OCI-LY7 (cell line): ENCODE data around the gene HTT-AS. TPM values are rescaled to one million over a fixed set of nuclear protein-coding genes. Genes with fewer than 3 reads are reported as not detected.

Experiments
- BruUV-seq: library from RNA; stranded (reverse); fragments of 400-500 nt; replicated peaks from 2 replicates; lab custom pipeline; 2021; lab: Mats Ljungman, UMichigan
- CTCF ChIA-PET: fragments of 300-600 bp; sonication (Branson Sonifier 250); formaldehyde crosslinking; loops from one replicate; lab custom pipeline; 2022; ENCODE audit warnings: antibody characterized with exemption; ENCODE audit not compliant: unreplicated experiment; lab: Charles Lee
- POLR2A ChIA-PET: fragments of 300-600 bp; sonication (Branson Sonifier 250); formaldehyde crosslinking; loops from one replicate; lab custom pipeline; 2022; ENCODE audit warnings: antibody characterized with exemption; lab: Charles Lee
- DNase-seq: peaks from one replicate; pipeline ENCODE4 v3.0.0-alpha.2; 2015; ENCODE audit warnings: low spot score
- H2AFZ ChIP-seq: fragments of 200-600 bp; sonication (generic), shearing (Covaris generic); 2 replicates; pipeline ENCODE4 v1.6.1; 2014; ENCODE audit warnings: mild to moderate bottlenecking, antibody characterized with exemption, low read length, moderate library complexity
- H3K27ac ChIP-seq: fragments of 200-600 bp; sonication (generic); 2 replicates; pipeline ENCODE4 v1.5.1; 2014; ENCODE audit warnings: mixed run types, low read depth, mild to moderate bottlenecking, moderate library complexity, low read length, inconsistent platforms; ENCODE audit not compliant: poor library complexity, severe bottlenecking
- H3K36me3 ChIP-seq: fragments of 200-600 bp; sonication (generic); 2 replicates; pipeline ENCODE4 v1.6.1; 2014; ENCODE audit warnings: mild to moderate bottlenecking, antibody characterized with exemption, low read length, moderate library complexity, mixed read lengths; ENCODE audit not compliant: insufficient read depth
- H3K4me1 ChIP-seq: fragments of 200-600 bp; sonication (generic); 2 replicates; pipeline ENCODE4 v1.5.1; 2014; ENCODE audit warnings: mild to moderate bottlenecking, low read length; ENCODE audit not compliant: insufficient read depth, poor library complexity, severe bottlenecking
- H3K4me2 ChIP-seq: fragments of 200-600 bp; sonication (generic); 2 replicates; pipeline ENCODE4 v1.6.1; 2014; ENCODE audit warnings: mild to moderate bottlenecking, low read length
- H3K4me3 ChIP-seq: fragments of 200-600 bp; sonication (generic); 2 replicates; pipeline ENCODE4 v1.5.1; 2014; ENCODE audit warnings: mild to moderate bottlenecking, low read depth, low read length; ENCODE audit not compliant: poor library complexity, severe bottlenecking
- H3K79me2 ChIP-seq: fragments of 200-600 bp; sonication (generic); 2 replicates; pipeline ENCODE4 v1.6.1; 2016; ENCODE audit warnings: low read depth, mild to moderate bottlenecking, low read length, moderate library complexity, mixed read lengths; ENCODE audit not compliant: insufficient read depth
- H3K9me2 ChIP-seq: fragments of 200-600 bp; sonication (generic); 2 replicates; pipeline ENCODE4 v1.6.1; 2016; ENCODE audit warnings: mild to moderate bottlenecking, low read length, mixed read lengths; ENCODE audit not compliant: insufficient read depth
- H3K9me3 ChIP-seq: fragments of 200-600 bp; sonication (generic); 2 replicates; pipeline ENCODE4 v1.6.1; 2014; ENCODE audit warnings: mild to moderate bottlenecking, mixed run types, low read length, mixed read lengths
- H4K20me1 ChIP-seq: fragments of 200-600 bp; sonication (generic); 2 replicates; pipeline ENCODE4 v1.6.1; 2014; ENCODE audit warnings: mild to moderate bottlenecking, antibody characterized with exemption, low read length, moderate library complexity, mixed read lengths; ENCODE audit not compliant: insufficient read depth
- CTCF ChIP-seq: fragments of 200-600 bp; sonication (generic); conservative IDR thresholded peaks from 2 replicates; pipeline ENCODE4 v1.5.1; 2014; ENCODE audit warnings: mild to moderate bottlenecking, antibody characterized with exemption, low read length, moderate library complexity, mixed read lengths
- EZH2phosphoT487 ChIP-seq: fragments of 200-600 bp; sonication (generic); IDR thresholded peaks from 2 replicates; pipeline ENCODE4 v1.6.1; 2018; ENCODE audit warnings: low read depth, borderline replicate concordance, mild to moderate bottlenecking, mixed run types, antibody characterized with exemption, low read length, moderate library complexity, mixed read lengths
- intact Hi-C: fragments of 100-400 bp; cut with micrococcal nuclease; formaldehyde crosslinking; loops from one replicate; pipeline ENCODE4 v1.10.0; 2022; ENCODE audit not compliant: unreplicated experiment
- total RNA-seq, 2 experiments: library from RNA; depleted of rRNA in 1 of 2; stranded (reverse); fragments of >200 nt in 1 of 2; shearing (Covaris generic) in 1 of 2; gene quantifications; 2 replicates each; pipeline ENCODE4 v1.2.3, GENCODE V29; 2014 to 2022

The HTT-AS gene
- total RNA-seq, 2 experiments from 2014 or later = not detected

GRCh38 chr4:3017504-3017903, 56.8 kb downstream of the HTT-AS start:
- Histone ChIP-seq H3K27ac (no peak overlapping the region), H3K4me3 (no peak overlapping the region), H3K9me2 (no peaks in the 10 kb centered on the region), H3K9me3 (no peaks in the 10 kb centered on the region), H2AFZ (no peak overlapping the region), H4K20me1 (no peaks in the 10 kb centered on the region), H3K79me2 (no peaks in the 10 kb centered on the region), H3K4me1 (peaks cover 10% of the 10 kb centered on the region), H3K4me2 (no peak overlapping the region), H3K36me3 (no peaks in the 10 kb centered on the region)
- TF ChIP-seq CTCF = no peak
- TF ChIP-seq EZH2phosphoT487 = no peak
- DNase-seq = no peak
- ChIA-PET CTCF (no interaction called here), POLR2A (no interaction called here)
- intact Hi-C loops = no loop called here
- no TSS peak for BruUV-seq

- ChIA-PET CTCF (no interaction called here), POLR2A (no interaction called here)
- intact Hi-C loops = no loop called here
- H3K4me3 ChIP-seq = no peak overlapping the region
- no peak overlapping the region for H3K27ac ChIP-seq
- H3K4me2 ChIP-seq = no peak overlapping the region
- no peaks in the 10 kb centered on the region for H3K9me3 ChIP-seq
- no peaks in the 10 kb centered on the region for H4K20me1 ChIP-seq
- H3K79me2 ChIP-seq = no peaks in the 10 kb centered on the region
- DNase-seq = no peak
- TF ChIP-seq CTCF (no peak), EZH2phosphoT487 (no peak)
- H3K36me3 ChIP-seq = no peaks in the 10 kb centered on the region
- peaks cover 10% of the 10 kb centered on the region for H3K4me1 ChIP-seq
- no peaks in the 10 kb centered on the region for H3K9me2 ChIP-seq
- H2AFZ ChIP-seq = no peak overlapping the region
- BruUV-seq = no TSS peak
These were observed 57.4 kb downstream of the HTT-AS start for GRCh38 chr4:3016961-3017360.

- ChIA-PET POLR2A (interaction anchor here (0.6 to 1.2 kb wide), 4 partner anchors 62 to 557 kb away, joined by 3 to 4 read pairs (median 4); no protein-coding TSS in a partner anchor), CTCF (no interaction called here)
- no peaks in the 10 kb centered on the region for H3K9me3 ChIP-seq
- no peak overlapping the region for H2AFZ ChIP-seq
- H4K20me1 ChIP-seq = no peaks in the 10 kb centered on the region
- no peaks in the 10 kb centered on the region for H3K9me2 ChIP-seq
- no peak for TF ChIP-seq CTCF
- TF ChIP-seq EZH2phosphoT487 = no peak
- H3K4me3 ChIP-seq = no peak overlapping the region
- H3K4me2 ChIP-seq = no peak overlapping the region
- BruUV-seq = no TSS peak
- H3K4me1 ChIP-seq = peaks cover 4% of the 10 kb centered on the region
- intact Hi-C loops = no loop called here
- no peaks in the 10 kb centered on the region for H3K36me3 ChIP-seq
- DNase-seq = no peak
- no peak overlapping the region for H3K27ac ChIP-seq
- no peaks in the 10 kb centered on the region for H3K79me2 ChIP-seq
These were observed 60.4 kb downstream of the HTT-AS start for GRCh38 chr4:3013839-3014350.
